SU-DHL-6 (cell line): ENCODE results near the gene RCE1.

ENCODE experiments used
- H2AFZ ChIP-seq: fragments of 200-600 bp; sonication (generic); 2 replicates; pipeline ENCODE4 v1.6.1; 2014; ENCODE audit warnings: low read depth, mild to moderate bottlenecking, moderate library complexity, mixed read lengths, antibody characterized with exemption, low read length; ENCODE audit not compliant: severe bottlenecking
- H3F3A ChIP-seq: fragments of 200-600 bp; shearing (Covaris generic); 2 replicates; pipeline ENCODE4 v1.6.0; 2016; ENCODE audit warnings: antibody characterized with exemption, mild to moderate bottlenecking; ENCODE audit not compliant: insufficient read depth
- H3K27ac ChIP-seq: fragments of 200-600 bp; sonication (generic); 2 replicates; pipeline ENCODE4 v1.5.1; 2016; ENCODE audit warnings: low read depth, mild to moderate bottlenecking, low read length, moderate library complexity, mixed read lengths
- H3K27me3 ChIP-seq: fragments of 200-600 bp; sonication (generic), shearing (Covaris generic); 2 replicates; pipeline ENCODE4 v1.6.0; 2014; ENCODE audit warnings: mild to moderate bottlenecking, low read length
- H3K36me3 ChIP-seq: fragments of 200-600 bp; sonication (generic); 2 replicates; pipeline ENCODE4 v1.6.1; 2014; ENCODE audit warnings: mild to moderate bottlenecking, low read length, mixed read lengths
- H3K4me2 ChIP-seq: fragments of 300-600, 200-600 bp; shearing (Covaris generic), sonication (generic); 2 replicates; pipeline ENCODE4 v1.6.0; 2014; ENCODE audit warnings: low read length, low read depth, mild to moderate bottlenecking; ENCODE audit not compliant: poor library complexity, severe bottlenecking
- H3K4me3 ChIP-seq: fragments of 200-600 bp; sonication (generic); 2 replicates; pipeline ENCODE4 v1.5.1; 2014; ENCODE audit warnings: antibody characterized with exemption, low read length, mild to moderate bottlenecking, mixed read lengths; ENCODE audit not compliant: insufficient read depth, poor library complexity, severe bottlenecking
- H3K79me2 ChIP-seq: fragments of 200-600 bp; sonication (generic); 2 replicates; pipeline ENCODE4 v1.6.1; 2014; ENCODE audit warnings: mild to moderate bottlenecking, low read length, moderate library complexity; ENCODE audit not compliant: insufficient read depth
- H3K9ac ChIP-seq: fragments of 200-600 bp; sonication (generic); 2 replicates; pipeline ENCODE4 v1.7.0; 2014; ENCODE audit warnings: mild to moderate bottlenecking, low read length
- H3K9me2 ChIP-seq: fragments of 200-600 bp; sonication (generic); replicated peaks from 2 replicates; pipeline ENCODE4 v1.6.1; 2014; ENCODE audit warnings: low read length; ENCODE audit not compliant: insufficient read depth
- H3K9me3 ChIP-seq: fragments of 200-600 bp; sonication (generic); 2 replicates; pipeline ENCODE4 v1.6.1; 2014; ENCODE audit warnings: low read length, mixed read lengths; ENCODE audit not compliant: insufficient read depth
- H4K20me1 ChIP-seq: fragments of 200-600 bp; sonication (generic); 2 replicates; pipeline ENCODE4 v1.6.1; 2014; ENCODE audit warnings: low read depth, mild to moderate bottlenecking, antibody characterized with exemption, low read length, moderate library complexity, mixed read lengths
- EZH2phosphoT487 ChIP-seq: fragments of 200-600 bp; sonication (generic), shearing (Covaris generic); conservative IDR thresholded peaks from 2 replicates; pipeline ENCODE4 v1.6.1; 2018; ENCODE audit warnings: mild to moderate bottlenecking, antibody characterized with exemption, low read length, moderate library complexity, mixed read lengths
- TF ChIP-seq, protein P1 (sequence below): fragments of 200-600 bp; sonication (generic); IDR thresholded peaks from one replicate; pipeline ENCODE4 v1.5.1; 2017; ENCODE audit warnings: antibody characterized with exemption, mild to moderate bottlenecking, low read length, moderate library complexity; ENCODE audit not compliant: insufficient read depth, poor library complexity, severe bottlenecking

Gene RCE1

DNA sequence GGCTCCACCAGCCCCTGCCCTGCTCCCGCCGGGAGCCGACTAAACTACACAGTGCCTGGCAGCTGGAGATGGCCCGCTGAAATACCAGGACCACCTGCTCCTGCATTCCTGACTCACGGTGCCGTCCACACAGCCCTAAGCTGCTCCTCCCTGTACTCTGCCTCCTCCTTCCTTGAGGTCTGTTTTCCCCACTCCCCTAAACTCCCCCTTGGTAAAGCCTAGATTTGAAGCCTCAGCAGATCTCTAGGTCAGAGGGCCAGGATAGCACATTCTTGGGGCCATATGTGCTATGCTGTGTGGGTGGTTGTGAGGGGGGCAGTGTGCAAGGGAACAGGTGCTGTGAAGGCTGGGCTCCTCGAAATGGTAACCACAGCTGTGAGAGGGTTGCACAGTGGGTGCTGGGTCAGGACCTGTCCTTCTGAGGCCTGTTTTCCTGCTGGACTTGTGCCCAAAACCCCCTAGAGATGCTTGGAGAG lies 23.3 kb downstream of the RCE1 start:
- no peaks in the 10 kb centered on the region for H3K36me3 ChIP-seq
- no peaks in the 10 kb centered on the region for H4K20me1 ChIP-seq
- no peak overlapping the region for H2AFZ ChIP-seq
- no peak overlapping the region for H3K9ac ChIP-seq
- H3K27ac ChIP-seq = no peak overlapping the region
- TF ChIP-seq, protein P1, sequence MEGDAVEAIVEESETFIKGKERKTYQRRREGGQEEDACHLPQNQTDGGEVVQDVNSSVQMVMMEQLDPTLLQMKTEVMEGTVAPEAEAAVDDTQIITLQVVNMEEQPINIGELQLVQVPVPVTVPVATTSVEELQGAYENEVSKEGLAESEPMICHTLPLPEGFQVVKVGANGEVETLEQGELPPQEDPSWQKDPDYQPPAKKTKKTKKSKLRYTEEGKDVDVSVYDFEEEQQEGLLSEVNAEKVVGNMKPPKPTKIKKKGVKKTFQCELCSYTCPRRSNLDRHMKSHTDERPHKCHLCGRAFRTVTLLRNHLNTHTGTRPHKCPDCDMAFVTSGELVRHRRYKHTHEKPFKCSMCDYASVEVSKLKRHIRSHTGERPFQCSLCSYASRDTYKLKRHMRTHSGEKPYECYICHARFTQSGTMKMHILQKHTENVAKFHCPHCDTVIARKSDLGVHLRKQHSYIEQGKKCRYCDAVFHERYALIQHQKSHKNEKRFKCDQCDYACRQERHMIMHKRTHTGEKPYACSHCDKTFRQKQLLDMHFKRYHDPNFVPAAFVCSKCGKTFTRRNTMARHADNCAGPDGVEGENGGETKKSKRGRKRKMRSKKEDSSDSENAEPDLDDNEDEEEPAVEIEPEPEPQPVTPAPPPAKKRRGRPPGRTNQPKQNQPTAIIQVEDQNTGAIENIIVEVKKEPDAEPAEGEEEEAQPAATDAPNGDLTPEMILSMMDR = no peak
- TF ChIP-seq EZH2phosphoT487 = no peak
- H3K27me3 ChIP-seq = no peaks in the 10 kb centered on the region
- H3K4me3 ChIP-seq = no peak overlapping the region
- H3K9me3 ChIP-seq = no peaks in the 10 kb centered on the region
- H3K79me2 ChIP-seq = no peaks in the 10 kb centered on the region
- H3K9me2 ChIP-seq = no peaks in the 10 kb centered on the region
- peaks cover 6% of the 10 kb centered on the region for H3F3A ChIP-seq
- H3K4me2 ChIP-seq = no peak overlapping the region

DNA sequence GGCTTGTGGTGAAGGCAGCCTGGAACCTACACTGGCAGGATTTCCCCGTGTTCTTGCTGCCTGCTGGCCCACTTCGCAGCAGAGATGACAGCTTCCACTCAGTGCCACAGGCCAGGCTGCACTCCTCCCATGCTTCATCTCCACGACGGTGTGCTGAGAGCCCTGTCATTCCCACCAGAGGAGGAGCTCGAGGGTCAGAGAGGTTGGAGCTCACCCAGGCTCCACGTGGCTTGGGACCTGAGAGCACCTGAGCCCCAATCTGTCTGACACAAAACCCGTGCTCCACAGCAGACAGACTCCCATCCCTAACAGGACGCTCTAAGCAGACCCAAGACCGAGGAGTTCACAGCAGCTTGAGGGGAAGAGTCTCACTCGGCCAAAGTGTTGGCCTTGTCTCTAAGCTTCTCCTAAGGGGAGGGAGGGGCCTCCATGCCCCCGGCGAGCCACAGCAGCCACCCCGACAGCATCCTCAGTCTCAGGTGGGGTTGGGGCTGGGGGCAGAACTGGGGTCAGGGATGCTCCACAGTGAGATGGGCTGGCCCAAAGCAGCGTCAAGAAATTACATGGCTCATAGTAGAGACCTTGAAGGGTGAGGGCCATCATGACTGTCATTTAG lies 24.3 kb downstream of the RCE1 start:
- no peaks in the 10 kb centered on the region for H3K27me3 ChIP-seq
- no peak overlapping the region for H2AFZ ChIP-seq
- H3K4me3 ChIP-seq = no peak overlapping the region
- H3K4me2 ChIP-seq = no peak overlapping the region
- H3K36me3 ChIP-seq = no peaks in the 10 kb centered on the region
- TF ChIP-seq EZH2phosphoT487 = no peak
- TF ChIP-seq, protein P1 = no peak
- H3K9me3 ChIP-seq = no peaks in the 10 kb centered on the region
- no peaks in the 10 kb centered on the region for H3K9me2 ChIP-seq
- peaks cover 6% of the 10 kb centered on the region for H3F3A ChIP-seq
- H3K9ac ChIP-seq = no peak overlapping the region
- H4K20me1 ChIP-seq = no peaks in the 10 kb centered on the region
- H3K27ac ChIP-seq = no peak overlapping the region
- no peaks in the 10 kb centered on the region for H3K79me2 ChIP-seq

DNA sequence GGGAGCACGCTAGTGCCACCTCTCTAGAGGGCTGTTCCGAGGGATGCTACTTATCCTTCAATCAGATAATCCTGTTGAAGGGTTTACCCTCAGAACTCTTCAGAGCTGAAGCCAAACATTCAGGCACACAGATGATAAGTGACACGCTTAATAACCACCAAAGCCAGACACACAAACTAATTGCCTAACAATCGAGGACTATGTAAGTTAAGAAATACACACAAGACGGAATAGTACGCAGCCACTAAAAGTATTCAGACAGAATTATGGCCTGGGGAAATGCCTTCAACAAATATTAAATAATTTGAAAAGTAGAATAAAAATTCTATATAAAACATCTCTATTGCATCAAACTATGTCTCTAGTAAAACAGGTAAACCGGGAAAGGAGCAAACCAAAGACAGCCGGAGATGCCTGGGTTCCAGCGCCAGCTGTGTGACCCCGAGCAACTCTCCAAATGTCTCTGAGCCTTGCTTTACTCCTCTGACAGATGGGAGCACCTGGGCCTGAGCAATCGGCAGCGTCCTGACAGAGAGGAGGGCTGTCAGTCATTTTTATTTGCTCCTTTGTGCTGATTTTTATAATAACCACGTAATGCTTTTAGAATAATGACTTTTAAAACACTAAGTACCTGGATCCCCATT lies 25.0 kb downstream of the RCE1 start:
- peaks cover 6% of the 10 kb centered on the region for H3F3A ChIP-seq
- no peaks in the 10 kb centered on the region for H3K79me2 ChIP-seq
- no peak overlapping the region for H3K27ac ChIP-seq
- H3K9ac ChIP-seq = no peak overlapping the region
- TF ChIP-seq, protein P1 = no peak
- no peak for TF ChIP-seq EZH2phosphoT487
- peak overlapping the region; percentile 43 for H3K4me2 ChIP-seq
- no peaks in the 10 kb centered on the region for H4K20me1 ChIP-seq
- no peaks in the 10 kb centered on the region for H3K9me3 ChIP-seq
- no peaks in the 10 kb centered on the region for H3K27me3 ChIP-seq
- H3K36me3 ChIP-seq = no peaks in the 10 kb centered on the region
- H3K9me2 ChIP-seq = no peaks in the 10 kb centered on the region
- peak overlapping the region; percentile 68 for H2AFZ ChIP-seq
- no peak overlapping the region for H3K4me3 ChIP-seq
